Anterior cingulate cortex (tissue), 58 donors: ENCODE measurements around the gene MYO1C.
"Not testable (repeated sequence)": the region's sequence is repeated elsewhere in the genome, so short reads cannot be mapped to it uniquely, and the experiment has no call there.

Source experiments
- DNase-seq, 58 donors: peaks; one replicate each; lab custom pipeline; 2025; lab: John Stamatoyannopoulos, UW

Gene MYO1C

GRCh38 chr17:1440921-1441320 is 51.6 kb downstream of the MYO1C start:
- no peak for DNase-seq

DNA sequence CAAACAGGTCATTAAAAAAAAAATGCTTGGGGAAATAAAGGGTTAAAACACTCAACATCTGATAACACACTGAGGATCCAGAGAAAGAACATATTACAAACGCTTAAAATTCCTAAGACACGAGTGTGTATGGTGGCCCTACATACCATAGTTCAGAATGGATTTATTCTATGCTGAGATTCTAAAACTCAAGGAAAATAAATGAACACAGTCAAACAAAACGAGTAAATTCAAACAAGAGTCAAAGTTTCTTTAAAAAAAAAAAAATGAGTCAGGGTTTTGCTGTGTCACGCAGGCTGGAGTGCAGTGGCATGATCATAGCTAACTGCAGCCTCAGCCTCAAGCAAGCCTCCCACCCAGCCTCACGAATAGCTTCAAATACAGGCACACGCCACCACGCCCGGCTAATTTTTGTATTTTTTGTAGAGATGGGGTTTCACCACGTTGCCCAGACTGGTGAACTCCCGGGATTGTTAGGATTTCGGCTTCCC is 53.8 kb downstream of the MYO1C start:
- no peak for DNase-seq

DNA sequence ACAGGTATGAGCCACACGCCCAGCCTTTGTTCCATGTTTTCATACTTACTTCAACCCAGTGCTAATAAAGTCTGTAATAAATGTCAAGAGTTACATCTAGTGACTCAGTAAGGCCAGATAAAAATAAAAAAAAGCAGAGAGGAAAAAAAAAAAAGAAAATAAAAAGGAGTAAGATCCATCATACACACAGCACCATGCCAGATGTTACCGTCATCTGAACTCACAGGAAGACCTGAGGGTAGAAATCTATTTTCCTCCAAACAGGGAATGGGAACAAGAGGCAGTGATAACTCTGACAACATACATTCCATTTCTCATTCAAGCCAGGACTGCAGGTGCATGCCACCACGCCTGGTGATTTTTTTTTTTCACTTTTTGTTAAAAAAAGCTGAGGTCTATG is 57.2 kb downstream of the MYO1C start:
- no peak for DNase-seq

- DNase-seq, result no peak
These were observed 58.3 kb downstream of the MYO1C start for GRCh38 chr17:1434150-1434549.

DNA sequence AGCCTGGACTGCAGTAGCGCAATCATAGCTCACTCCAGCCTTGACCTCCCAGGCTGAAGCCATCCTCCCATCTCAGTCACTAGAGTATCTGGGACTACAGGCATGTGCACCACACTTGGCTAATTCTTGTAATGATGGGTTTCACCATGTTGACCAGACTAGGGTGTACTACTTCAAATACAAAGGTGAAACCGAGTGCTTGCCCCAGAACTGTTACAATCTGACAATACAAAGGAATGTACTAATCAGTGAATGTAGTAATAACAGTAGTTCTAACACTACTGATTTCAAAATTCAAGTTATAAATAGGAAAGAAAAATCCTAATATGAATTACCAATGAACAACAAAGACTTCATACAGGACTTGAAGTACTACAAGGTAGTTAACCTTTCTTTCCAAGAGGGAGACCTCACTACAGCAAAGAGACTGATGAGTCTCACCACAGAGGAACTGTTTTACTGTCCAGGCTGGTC is 60.8 kb downstream of the MYO1C start:
- DNase-seq, result no peak

DNA sequence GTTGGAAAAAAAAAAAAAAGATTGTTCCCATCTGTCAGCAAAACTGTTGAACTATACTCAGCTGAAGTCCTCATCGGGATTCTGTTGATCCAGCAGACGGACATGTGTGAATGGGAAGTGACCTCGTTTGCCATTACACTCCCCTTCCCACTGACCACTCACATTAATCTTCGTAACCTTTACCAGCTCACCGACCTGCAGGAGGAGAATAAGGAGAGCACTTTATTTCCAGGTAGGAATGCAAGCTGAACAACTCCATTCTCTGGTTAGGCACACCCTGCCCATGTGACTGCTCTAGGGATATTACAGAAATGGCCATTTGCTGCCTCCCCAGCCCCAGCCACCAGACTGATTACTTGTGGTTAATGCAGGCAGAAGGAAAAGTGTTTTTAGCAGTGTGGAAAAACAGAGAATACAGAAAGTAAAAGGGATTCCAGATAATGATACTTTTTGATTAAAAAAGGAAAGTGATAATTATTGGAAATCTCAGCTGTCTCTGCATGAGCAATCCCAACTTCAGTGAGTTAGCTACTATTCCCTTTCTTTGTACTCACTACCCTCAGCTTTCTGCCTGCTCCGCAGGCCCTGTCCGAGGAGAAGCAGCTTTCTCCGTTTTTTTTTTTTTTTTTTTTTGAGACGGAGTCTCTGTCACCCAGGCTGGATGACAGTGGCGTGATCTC is 68.9 kb downstream of the MYO1C start:
- DNase-seq, result no peak

GRCh38 chr17:1422885-1423284 is 69.6 kb downstream of the MYO1C start:
- DNase-seq, result peak in 8 of 58 donors; percentile 3 to 31 (median 8)

GRCh38 chr17:1421470-1421869 is 71.0 kb downstream of the MYO1C start:
- no peak for DNase-seq

GRCh38 chr17:1420981-1421380 is 71.5 kb downstream of the MYO1C start:
- no peak for DNase-seq

- no peak for DNase-seq
These were observed 72.3 kb downstream of the MYO1C start for GRCh38 chr17:1420163-1420562.

GRCh38 chr17:1418476-1418875 is 74.0 kb downstream of the MYO1C start:
- not testable (repeated sequence) for DNase-seq

DNA sequence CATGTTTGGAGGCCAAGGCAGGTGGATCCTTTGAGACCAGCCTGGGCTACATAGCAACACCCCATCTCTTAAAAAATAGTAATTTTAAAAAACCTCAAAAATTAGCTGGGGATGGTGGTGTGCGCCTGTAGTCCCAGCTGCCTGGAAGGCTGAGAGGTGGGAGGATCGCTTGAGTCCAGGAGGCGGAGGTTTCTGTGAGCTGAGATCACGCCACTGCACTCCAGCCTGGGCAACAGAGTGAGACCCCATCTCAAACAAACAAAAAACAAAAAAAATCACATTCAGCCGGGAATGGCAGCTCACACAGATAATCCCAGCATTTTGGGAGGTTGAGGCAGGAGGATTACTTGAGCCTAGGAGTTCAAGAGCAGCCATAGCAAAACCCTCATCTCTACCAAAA is 76.1 kb downstream of the MYO1C start:
- no peak for DNase-seq

- DNase-seq, result no peak
These were observed 77.9 kb downstream of the MYO1C start for GRCh38 chr17:1414634-1415033.
